GM21447 (cell line): ENCODE results near the gene KCNG2.
"Not testable (repeated sequence)": the region's sequence is repeated elsewhere in the genome, so short reads cannot be mapped to it uniquely, and the experiment has no call there.

Experiments used
- ATAC-seq: cut with Tn5 transposase; IDR thresholded peaks from one replicate; pipeline ENCODE4 v1.9.1; 2021; ENCODE audit not compliant: unreplicated experiment

The KCNG2 gene

DNA sequence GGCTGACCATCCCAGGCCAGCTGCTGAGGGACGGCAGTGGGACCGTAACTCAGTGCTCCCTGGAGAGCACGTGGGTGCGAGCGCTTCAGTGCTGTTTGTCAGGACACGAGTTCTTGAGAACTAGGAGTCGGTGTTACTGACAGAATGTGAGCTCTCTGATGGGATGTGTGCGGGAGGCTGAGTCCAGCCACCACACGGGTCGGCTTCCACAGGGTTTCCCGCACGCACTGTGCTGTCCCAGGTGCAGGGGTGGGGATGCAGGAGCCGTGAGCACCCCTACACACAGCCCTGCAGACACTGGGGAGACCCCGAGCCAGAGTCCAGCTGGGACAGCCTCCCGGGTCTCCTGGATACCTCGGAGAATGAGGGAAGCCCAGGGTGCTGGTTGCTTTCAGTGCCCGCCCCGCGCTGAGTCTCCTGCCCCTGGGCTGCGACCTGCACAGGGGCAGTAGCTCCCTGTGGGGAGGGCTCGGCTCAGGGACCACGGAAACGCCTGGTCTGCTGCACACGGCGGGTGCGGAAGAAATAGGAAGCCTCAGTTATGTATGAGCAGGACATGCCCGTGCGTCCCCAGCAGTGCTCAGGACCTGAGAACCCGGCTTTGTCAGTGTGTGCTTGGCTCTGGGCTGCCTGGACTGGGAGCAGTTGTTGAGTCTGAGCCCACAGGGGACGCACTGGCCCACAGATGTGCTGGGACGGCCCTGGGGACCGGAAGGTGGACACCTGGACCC, 71.2 kb downstream of the KCNG2 start:
- ATAC-seq: no peak

DNA sequence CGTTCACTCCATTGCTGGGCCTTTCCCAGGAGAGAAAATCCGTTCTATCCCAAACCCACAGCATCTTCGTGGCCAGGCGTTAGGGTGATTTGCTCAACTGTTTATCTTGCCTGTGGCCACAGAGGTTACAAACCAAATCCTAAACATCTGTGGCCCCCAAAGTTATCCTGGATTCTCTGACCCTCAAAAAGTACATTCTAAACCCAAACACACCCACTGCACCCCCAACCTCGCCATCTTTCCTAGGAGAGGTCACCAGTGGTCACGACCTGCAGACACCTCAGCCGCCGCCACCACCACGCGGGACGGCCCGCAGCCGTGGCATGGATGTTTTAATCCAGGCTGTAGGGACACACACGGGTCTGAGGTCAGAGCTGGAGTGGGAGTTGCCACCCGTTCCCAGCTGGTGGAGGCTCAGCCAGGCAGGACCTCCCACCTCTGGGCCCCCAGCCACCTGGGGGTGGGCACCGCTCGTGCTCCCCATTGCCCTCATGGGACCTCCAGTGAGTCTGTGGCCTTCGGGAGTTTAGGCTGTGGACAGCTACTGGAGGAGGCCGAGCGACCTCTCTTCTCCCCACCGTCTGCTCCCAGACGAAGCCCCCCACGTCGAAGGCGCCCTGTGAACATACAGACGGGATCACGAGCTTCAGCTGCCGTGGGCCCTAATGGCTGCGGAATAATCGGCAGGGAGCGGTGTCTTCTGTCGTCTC, 72.0 kb downstream of the KCNG2 start:
- no peak for ATAC-seq

DNA sequence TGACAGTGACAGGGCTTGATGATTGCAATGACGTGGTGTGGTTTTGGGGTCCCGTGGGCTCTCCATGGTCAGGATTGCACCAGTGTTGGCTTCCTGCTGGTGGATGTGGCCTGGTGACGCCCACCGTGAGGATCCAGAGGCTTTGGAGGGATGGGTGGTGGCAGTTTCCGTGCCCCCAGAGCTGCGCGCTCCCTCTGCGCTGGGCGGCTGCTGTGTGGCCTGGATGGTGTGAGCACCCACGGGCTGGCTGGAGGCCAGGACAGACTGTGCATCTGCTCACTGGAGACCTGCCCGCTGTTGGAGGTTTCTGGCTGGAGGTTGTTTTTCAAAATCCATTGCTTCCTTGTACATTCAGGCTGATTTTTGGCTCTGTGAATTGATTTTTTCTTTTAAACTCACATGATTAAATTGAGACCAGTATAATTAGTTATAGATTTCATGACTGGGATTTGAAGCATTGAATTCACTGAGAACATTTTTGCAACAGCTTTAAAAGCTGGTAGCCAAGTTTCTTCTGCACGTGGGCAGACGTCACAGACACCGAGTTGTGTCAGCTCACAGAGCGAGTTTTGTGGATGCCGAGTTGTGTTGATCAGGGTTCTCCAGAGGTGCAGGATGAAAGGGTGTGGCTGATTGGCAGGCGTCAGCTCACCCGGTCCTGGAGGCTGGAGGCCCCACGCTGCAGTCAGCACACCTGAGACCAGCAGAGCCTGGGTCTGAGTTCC, 72.7 kb downstream of the KCNG2 start:
- no peak for ATAC-seq

DNA sequence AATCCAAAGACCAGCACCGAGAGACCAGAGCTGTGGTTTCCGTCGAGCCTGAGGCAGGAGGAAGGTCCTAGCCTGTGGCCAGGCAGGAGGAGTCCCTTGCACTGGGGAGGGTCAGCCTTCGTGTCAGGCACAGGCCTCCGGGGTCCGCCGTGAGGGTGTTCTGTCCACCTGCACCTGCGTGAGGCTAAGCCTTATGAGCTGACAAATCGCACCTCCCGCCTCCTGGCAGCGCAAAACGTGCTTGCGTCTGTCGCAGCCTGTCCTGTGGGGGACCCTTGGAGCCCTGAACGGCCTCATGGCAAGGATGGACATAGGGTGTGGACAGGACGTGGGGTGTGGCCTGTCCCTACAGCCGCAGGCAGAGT, 73.3 kb downstream of the KCNG2 start:
- no peak for ATAC-seq

DNA sequence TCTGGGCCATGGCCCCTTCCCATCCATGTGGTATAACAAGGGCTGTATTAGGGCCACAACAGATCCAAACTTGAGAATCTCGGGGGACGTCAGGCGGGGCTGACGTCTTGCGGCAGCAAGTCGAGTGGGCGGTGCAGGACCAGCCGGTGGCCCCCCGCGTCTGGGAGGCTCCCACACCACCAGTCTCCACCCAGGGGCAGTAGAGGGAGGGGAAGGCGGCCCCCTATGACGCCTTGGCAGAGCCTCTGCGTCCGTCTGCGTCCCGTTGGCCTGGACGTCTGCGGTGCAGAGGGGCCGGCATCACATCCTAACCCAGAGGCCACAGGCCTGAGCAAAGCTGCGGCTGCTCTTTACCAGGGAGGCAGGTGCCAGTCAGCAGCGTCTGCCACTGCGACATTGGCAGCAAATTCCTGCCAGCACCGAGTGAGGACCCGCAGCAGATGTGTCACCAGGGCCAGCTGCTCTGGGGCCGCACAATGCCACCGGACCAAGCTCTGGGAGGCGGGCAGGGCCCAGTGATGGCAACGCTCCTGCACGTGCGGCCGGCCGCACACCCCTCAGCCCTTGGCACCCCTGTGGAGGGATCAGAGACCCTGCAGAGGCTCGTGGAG, 73.8 kb downstream of the KCNG2 start:
- ATAC-seq: no peak

DNA sequence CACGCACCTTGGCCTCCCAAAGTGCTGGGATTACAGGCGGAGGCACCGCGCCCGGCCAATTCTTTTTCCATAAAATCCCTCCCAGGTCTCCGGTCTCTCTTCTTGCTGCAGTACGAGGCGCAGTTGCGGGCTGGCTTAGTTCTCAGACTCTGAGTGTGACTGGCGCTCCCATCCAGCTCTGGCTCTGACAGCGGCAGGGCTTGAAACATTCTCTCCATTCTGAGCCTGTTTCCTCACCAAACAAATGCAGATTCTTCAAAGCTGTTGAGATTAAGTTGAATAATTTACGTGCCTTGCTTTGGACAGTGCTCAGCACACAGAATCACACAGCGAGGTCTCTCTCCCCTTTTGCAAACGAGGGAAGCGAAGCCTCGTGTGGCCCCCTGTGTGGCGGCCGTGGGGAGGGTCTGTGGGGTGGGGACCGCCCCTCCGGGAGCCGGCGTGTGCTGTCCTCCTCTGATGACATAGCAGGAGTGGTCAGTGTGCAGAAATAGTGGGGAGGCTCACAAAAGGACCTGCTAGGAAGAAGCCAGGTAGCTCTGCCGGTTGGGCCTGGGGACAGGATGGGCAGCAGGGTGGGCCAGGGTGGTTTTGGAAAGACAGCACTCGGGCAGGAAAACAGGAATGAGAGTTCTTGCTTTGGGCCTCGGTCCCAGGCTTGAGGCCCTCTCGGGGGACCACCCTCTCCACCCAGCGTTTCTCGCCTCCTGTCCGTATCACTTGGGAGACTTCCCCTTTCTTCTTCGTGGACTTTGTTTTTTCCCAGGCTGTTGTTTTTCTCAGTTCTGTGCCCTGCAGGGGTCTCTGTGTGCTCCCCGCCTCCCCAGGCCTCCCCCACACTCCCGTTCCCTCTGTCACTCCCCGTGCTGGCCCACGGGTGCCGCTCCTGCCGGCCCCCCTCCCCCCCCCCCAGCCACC, 75.0 kb downstream of the KCNG2 start:
- ATAC-seq: no peak

DNA sequence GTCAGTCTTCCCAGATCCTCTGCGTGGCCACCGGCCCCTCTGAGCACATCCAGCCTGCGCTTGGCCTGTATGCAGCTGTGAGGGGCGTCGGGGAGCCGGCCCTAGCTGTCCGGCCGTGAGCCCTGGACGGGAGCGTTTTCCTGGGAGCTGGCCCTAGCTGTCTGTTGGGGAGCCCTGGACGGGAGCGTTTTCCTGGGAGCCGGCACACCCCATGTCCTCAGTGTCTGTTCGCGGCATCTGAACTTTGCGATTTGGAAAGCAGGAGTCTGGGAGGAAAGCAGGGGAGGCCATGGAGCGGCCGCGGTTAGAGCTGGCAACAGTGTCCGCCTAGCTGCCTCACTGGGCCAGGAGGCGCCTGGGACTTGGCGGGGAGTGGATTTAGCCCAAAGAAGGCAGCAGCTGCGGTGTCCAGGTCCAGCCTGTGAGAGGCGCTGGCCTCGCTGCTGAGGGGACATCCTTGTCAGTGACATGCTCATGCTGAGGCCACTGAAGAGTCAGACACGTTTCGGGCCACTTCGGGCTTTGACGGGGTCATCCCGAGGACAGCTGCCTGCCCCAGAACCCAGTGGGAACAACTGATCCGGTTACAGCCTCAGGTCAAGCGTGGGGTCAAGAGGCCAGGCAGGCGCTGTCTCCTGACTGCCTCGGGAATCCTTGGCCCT, 75.8 kb downstream of the KCNG2 start:
- no peak for ATAC-seq

DNA sequence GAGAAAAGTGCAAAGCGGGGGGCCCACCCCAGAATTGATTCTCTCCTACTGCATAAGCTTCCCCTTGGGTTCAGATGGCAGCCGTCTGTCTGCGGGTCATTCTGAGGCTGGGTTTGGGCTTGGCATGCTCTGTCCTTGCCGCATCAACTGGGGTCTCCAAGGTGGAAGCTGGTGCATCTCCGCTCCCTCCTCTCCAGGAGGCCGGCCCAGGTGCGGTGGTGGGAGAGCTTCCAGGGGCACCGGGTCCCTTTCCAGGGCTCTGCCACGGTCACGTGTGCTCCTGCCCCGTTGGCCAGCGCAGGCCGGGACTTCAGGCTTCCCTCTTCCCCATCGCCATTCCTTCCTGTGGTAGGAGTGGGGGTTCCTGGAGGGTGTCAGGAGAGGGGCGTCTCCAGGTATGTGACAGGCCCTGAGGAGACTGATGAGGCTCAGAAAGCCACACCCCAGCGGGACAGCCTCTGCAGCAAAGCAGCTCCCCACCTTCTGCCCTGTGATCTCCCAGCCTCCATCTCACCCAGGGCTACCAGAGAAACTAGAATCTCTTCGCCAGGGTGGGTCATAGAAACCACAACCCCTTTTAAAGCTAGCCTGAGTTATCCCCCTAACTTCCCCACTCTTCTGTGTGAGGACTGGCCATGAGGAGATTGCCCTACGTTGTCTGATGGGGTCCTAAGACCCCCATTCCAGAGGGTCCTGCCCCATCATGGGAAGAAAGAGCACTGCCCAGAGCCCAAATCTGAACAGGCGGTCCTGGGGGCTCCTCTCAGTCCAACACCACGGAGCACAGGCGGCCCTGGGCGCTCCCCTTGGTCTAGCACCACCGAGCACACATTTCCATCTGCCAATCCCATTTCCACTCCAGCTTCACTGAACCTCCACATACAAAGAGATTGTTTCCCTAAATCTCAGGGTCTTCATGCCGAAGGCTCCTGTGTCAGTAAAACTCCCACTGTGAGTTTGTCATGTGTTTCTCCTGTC, 77.1 kb downstream of the KCNG2 start:
- ATAC-seq: no peak

DNA sequence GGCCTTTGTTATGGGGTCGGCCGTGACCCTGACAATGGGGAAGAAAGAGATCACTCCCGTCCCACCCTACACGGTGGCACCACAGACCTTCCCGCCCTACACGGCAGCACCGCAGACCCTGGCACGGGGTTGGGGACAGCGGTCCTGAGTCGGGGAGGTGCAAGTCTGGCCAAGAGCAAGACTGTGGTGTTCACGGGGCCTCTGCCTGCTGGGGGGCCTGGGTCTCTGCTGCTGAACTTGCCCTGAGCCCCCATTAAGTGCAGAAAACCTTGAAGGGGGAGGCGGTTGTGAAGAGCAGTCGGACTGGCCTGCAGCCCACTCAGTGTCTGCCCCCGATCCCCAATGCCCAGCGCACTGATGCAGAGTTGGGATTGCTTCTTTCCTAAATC, 77.8 kb downstream of the KCNG2 start:
- no peak for ATAC-seq

DNA sequence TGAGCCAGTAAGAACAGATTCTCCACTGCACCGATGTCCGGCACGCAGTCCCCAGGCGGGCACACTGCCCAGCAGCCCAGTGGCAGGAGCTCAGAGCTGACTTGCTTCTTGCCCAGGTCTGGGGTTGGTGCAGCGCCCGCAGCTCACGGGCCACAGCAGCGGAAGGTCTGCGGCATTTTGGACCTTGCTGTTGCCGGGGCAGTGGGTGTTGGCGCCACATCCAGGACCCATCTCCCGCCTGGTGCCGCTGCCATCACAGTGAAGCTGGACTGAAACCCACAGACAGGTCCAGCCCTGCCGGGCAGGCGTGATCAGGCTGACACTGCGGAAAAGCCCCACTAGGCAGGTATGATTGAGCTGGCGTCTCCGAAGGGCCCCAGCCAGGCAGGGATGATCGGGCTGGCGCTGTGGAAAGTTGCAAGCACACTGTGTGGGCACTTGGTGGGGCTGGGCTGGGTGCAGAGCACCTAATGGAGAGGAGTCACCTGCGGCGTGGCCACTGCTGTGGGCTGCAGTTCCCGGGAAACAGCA, 78.3 kb downstream of the KCNG2 start:
- ATAC-seq: no peak

DNA sequence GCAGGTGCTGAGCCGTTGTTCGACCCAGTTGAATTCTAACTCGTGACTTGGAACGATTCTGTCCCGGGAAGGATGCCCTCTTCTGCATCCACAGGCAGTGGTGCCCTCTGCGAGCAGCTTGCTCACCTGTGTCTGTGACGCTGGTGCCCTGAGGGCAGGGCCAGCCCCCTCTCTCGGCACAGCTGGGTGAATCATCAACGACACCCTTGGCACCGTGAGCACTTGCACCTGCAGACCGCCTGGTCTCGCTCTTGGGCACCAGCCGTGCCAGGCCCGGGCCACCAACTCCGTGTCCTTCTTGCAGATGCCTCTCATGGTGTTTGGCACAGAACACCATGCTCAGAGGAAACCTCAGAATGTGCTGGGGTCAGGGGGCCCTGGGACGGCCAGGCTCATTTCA, 78.8 kb downstream of the KCNG2 start:
- no peak for ATAC-seq

DNA sequence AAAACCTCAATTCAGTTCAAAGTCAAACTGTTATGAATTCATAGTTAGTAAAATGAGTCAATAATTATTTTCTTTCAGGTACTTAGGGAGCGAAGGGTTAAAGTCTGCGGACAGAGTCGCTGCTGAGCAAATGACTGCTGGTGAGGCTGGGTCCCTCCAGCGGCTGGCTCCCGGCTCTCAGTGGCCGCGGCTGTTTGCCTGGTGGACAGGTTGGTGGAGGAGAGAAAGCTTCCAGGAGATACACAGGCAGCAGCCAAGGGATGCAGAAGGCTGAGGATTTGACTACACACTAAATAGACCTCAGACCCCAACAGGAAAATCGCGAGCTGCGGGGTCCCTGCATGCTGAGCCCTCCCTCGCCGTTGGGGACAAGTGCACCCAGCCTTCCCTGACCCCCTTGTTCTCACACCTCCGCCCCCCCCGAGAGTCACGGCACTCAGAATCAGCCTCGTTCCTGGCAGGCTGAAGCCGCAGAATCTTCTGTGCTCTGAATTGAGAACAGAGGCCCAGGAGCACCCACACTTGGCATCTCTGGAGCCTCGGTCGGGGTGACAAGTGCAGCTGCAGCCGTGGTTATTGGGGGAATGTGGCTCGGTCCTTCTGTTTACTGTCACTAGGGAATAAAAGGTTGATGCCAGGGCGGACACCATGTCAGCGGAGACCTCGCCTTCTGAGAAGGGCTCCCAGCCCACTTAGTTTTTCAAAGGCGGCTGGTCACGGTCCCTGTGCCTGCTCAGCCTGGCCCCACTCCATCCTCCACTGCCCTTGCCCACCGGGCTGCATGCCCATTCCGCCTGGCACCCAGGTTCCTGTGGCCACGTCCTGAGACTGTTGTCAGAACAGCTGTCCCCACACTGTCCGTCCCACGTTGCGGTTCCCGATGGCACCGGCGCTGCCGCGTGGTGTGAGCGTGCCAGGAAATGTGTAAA, 79.7 kb downstream of the KCNG2 start:
- ATAC-seq: no peak

DNA sequence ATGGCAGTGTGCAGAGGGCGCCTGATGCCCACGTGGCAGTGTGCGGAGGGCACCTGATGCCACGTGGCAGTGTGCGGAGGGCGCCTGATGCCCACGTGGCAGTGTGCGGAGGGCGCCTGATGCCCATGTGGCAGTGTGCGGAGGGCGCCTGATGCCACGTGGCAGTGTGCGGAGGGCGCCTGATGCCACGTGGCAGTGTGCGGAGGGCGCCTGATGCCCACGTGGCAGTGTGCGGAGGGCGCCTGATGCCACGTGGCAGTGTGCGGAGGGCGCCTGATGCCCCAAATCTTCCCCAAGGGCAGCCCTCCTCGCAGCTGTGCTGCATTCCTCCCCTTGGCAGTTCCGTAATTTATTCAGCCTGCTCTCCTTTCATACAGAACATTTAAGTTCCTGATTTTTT, 80.5 kb downstream of the KCNG2 start:
- not testable (repeated sequence) for ATAC-seq

DNA sequence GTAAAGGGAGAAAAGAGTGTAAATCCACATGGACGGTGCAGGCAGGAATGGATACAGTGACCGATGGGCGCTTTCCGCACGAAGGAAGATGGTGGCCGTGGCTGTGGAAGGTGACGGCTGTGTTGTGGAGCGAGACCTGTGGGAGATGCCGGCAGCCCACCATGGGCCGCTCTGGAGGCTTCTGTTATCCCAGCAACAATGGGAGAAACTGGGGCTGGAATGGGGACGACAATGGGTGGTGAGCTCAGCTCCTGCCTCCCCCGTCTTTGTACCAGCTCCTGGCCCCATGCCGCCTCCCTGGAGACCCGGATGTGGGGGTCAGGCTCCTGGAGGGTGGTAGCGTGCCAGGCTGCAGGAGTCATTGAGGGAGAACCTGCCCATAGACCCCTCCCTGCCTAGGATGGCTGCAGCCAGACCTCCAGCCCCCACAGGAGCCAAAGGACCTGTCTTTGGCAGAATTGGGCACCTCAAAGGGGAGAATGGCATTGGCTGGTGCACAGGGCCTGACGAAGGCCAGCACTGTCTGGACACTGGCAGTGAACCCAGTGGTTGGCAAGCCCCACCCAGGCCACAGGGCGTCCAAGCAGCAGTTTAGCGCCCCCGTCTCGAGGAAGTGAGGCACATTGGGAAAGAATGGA, 81.1 kb downstream of the KCNG2 start:
- no peak for ATAC-seq

DNA sequence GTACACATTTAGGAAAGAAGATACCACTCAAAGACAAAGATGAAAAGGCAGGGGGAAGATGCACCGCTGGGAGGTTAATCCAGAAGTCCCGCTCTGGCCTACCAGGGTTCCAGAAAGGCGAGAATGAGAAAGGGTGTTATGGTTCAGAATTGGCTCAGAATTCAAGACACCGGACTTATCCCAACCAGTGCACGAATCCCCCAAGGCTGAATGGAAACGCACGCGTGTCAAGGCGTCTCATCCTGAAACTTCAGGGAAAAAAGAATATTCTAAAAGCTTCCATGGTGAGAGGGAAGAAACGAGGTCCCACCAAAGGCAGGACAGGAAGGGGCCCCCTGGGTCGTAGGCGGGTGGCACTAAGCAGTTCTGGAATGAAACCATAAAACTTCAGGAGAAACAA, 81.8 kb downstream of the KCNG2 start:
- no peak for ATAC-seq

DNA sequence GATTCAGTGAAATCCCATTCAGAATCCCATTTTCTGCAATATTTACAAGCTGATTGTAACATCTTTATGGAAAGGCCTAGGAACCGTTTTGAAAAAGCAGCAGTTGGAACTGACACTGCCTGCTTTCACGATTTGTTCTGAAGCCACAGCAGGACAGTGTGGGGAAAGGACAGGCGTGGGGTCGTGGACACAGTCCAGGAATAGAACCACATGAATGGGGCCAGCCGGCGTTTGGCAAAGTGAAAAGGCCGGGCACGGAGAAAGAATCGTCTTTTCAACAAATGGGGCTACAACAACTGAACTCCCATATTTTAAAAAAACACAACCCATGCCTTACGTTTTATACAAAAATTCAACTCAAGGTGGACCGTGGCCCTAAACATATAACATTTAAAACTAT, 84.0 kb downstream of the KCNG2 start:
- ATAC-seq: no peak

DNA sequence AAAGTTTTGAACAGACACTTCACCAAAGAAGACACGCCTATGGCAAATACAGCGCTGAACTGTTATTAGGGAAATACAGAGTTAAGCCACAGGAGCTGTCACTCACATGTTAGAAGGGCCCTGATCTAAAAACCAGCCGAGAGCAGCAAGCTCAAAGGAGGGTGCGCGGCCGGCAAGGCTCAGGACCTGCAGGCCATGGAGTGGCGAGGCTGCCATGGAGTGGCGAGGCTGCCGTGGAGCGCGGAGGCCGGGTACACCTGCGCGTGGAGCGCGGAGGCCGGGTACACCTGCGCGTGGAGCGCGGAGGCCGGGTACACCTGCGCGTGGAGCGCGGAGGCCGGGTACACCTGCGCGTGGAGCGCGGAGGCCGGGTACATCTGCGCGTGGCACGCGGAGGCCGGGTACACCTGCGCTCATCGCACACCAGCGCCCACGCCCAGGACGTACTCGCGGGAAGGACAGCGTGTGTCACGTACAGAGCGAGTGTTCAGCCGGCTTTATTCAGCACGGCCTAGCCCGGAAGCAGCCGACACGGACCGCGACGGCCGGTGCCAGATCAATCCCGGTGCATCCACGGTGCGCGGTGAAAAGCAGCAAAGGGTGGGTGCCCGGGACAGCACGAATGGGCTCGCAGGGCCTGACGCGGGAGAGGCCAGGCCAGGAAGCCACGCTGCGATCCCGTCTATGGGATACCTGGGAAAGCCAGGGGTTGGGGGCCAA, 84.9 kb downstream of the KCNG2 start:
- no peak for ATAC-seq
